GM10248 (cell line): ENCODE data around the gene CACNA2D1.

ENCODE experiments used
- CTCF ChIA-PET: fragments of 300-600 bp; sonication (Branson Sonifier 250); formaldehyde crosslinking; extraction: SDS; loops from one replicate; lab custom pipeline; 2021; ENCODE audit warnings: antibody characterized with exemption; lab: Yijun Ruan, JAX
- POLR2A ChIA-PET: fragments of 350-650 bp; sonication (Branson Sonifier 250); formaldehyde crosslinking; extraction: SDS; loops from one replicate; lab custom pipeline; 2020; ENCODE audit warnings: antibody characterized with exemption; lab: Yijun Ruan, JAX
- DNase-seq: peaks from one replicate; pipeline ENCODE4 v3.0.0; 2012; ENCODE audit errors: extremely low spot score
- CTCF ChIP-seq: IDR thresholded peaks from 2 replicates; pipeline ENCODE4 v1.5.1; 2012; ENCODE audit warnings: mild to moderate bottlenecking, low read depth; ENCODE audit errors: extremely low read depth, missing control alignments, control extremely low read depth

The CACNA2D1 gene

DNA sequence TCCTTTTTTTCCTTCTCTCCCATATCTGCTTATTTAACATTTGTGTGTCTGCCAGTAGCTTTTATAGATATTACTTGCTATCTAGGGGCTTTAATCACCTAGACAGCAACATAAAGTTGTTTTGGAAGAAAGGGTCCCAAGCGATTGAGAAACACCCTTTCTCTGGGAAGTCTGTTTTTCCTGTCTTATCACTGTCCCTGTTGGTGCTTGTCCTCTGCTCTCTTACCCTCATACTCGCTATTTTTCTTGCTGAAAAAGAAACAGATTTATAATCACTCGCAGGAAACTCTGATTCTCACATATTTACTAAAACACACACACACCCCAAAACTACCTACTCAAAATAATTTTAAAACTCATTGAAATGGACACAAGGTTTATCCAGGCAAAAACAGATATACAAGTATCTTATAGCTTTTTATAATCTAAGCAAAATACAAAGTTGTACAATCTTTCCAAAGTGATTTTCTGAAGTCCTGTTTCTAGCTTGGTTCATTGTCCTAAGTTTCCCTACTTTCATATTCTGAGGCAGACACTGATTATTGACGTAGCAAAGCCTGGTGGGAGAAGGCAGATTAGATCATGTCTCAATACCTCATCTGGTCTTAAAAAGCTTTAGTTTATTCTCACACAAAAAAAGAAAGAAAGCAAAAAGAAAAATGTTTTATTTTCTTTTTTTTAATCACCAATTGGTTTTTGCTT lies 157.3 kb downstream of the CACNA2D1 start:
- ChIA-PET POLR2A (no interaction called here), CTCF (interaction anchor here (1.9 kb wide), 1 partner anchor 13 kb away, joined by 5 read pairs; no protein-coding TSS in a partner anchor)
- no peak for TF ChIP-seq CTCF
- DNase-seq = no peak

GRCh38 chr7:82284936-82285519 lies 158.5 kb downstream of the CACNA2D1 start:
- ChIA-PET CTCF (interaction anchor here (1.5 kb wide), 1 partner anchor 9 kb away, joined by 5 read pairs; no protein-coding TSS in a partner anchor), POLR2A (no interaction called here)
- no peak for TF ChIP-seq CTCF
- no peak for DNase-seq

DNA sequence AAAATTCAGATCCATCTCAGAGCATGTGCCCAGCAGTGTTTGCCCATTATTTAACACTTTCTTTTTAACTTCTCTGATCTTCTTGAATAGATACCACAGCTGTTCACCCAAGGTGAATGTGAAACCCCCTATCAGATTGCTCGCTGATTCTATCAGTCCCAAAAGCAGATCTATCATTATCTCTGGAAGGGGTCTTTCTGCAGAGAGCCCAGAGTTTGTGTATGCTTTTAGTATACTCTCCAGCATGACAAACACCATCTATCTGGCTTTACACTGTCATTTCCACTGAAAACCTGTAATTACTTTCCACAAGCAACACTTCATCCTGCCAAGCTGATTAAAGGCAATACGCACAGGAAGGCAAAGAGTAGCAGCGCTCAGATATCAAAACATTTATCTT lies 168.2 kb downstream of the CACNA2D1 start:
- POLR2A ChIA-PET = no interaction called here

DNA sequence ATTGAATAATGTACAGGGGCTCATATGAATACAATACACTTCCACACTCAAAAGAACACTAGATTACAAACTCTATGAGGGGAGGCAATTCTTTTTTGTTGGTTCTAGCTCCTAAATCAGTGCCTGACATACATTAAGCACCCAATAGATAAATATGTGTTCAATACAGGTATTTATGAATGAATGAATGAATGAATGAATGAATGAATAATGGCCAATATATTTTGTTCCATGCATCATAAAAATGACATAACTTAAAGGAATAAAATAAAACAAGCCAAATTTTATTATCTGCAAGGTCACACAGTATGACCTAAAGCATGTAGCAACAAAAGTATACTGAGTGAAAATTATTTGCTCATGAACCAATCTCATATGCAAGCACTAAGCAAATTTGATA lies 168.9 kb downstream of the CACNA2D1 start:
- no peak for TF ChIP-seq CTCF
- ChIA-PET POLR2A (no interaction called here), CTCF (no interaction called here)
- no peak for DNase-seq

More for the DNA sequence above, 168.2 kb downstream of the CACNA2D1 start:
- CTCF ChIA-PET = no interaction called here
- DNase-seq = no peak
- TF ChIP-seq CTCF = no peak

DNA sequence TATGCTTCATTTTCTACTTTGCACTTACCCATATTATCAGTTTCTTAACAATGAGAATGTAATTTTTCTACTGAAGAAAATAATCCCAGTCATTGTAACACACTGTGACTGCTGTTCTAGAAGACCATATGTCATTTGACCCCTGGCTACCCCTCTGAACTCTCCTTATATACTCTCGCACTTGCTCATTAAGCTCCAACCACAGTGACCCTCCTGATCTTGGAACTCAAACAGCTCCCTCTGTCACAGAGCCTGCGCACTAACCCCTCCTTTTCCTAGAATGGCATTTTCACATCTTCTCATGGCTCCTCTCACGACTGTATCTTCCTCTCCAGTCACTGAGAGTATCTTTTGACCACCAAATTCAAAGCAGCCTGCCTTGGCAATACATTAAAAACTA lies 169.7 kb downstream of the CACNA2D1 start:
- no peak for TF ChIP-seq CTCF
- CTCF ChIA-PET = interaction anchor here (1.0 kb wide), 1 partner anchor 13 kb away, joined by 5 read pairs; no protein-coding TSS in a partner anchor
- POLR2A ChIA-PET = no interaction called here
- no peak for DNase-seq

DNA sequence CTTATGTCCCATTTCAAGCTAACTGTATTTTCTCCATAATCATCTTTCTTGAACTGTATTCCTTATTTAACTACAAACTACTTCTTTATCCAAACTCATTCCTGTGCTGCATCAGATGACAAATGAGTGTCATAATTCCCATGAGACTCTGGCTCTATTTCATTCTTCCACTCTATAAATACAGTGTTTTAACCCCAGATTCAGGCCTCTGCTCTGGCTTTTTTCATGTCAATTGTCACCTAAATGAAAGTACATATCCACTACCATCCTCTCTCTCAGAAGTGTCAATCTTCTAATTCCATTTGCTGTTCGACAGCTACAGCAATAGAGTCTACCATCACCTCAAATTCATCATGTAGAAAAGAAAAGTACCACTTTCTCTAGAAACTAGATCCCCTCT lies 172.7 kb downstream of the CACNA2D1 start:
- TF ChIP-seq CTCF = no peak
- CTCF ChIA-PET = interaction anchor here (1.2 to 2.0 kb wide), 3 partner anchors 12 to 37 kb away, joined by 3 to 5 read pairs (median 3); no protein-coding TSS in a partner anchor
- DNase-seq = no peak
- POLR2A ChIA-PET = no interaction called here
